ENCODE data around the gene STK4.

The STK4 gene

DNA sequence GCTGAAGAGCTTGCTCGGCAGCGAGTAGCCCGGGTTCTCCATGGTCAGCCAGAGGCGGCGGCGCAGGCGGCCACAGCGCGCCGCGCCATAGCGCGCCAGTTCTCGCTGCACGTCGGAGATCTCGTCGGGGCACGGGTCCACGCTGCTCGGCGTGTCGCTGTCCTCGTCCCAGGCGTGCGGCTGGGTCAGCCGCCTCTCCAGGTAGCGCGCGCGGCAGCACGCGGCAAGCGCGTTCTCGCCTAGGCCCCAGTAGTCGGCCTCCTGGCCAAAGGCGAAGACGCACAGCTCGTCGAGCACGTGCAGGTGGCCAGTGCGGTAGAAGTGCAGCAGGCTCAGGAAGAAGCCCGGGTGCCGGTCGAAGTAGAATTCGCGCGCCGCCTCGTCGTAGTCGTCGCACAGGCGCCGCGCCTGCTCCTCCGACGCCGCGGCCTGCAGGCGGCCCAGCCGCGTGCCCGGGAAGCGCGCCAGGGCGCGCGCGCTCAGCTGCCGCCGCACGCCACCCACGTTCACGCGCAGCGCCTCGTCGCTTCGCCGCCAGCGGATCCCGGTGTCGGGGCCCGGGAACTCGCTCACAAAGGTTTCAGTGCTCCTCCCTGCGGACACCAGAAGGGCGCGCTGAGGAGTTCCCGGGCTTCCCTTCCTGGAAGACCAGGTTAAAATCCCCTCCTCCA, 131.9 kb downstream of the STK4 start:
- no peak overlapping the region for H3K27ac ChIP-seq (ENCODE audit: low read depth in 2 of 2, low read length in 2 of 2)
- no peak overlapping the region for H3K4me3 ChIP-seq (ENCODE audit: low read length in 2 of 2)
- no peak overlapping the region for H3K9ac ChIP-seq (ENCODE audit: low read depth in 1 of 2, low read length in 2 of 2)
- peaks cover 15% of the 10 kb centered on the region in 2 donors for H3K27me3 ChIP-seq (ENCODE audit: control insufficient read depth in 2 of 2, insufficient read depth in 2 of 2, low read length in 2 of 2)
- peaks cover 0 to 2% of the 10 kb centered on the region in 2 donors for H3K4me1 ChIP-seq (ENCODE audit: control insufficient read depth in 2 of 2, insufficient read depth in 2 of 2, low read length in 2 of 2)
- H3K9me3 ChIP-seq (ENCODE audit: control insufficient read depth in 2 of 2, low read length in 2 of 2) = no peaks in the 10 kb centered on the region
- no peaks in the 10 kb centered on the region for H3K36me3 ChIP-seq (ENCODE audit: control insufficient read depth in 2 of 2, insufficient read depth in 2 of 2, low read length in 2 of 2)

DNA sequence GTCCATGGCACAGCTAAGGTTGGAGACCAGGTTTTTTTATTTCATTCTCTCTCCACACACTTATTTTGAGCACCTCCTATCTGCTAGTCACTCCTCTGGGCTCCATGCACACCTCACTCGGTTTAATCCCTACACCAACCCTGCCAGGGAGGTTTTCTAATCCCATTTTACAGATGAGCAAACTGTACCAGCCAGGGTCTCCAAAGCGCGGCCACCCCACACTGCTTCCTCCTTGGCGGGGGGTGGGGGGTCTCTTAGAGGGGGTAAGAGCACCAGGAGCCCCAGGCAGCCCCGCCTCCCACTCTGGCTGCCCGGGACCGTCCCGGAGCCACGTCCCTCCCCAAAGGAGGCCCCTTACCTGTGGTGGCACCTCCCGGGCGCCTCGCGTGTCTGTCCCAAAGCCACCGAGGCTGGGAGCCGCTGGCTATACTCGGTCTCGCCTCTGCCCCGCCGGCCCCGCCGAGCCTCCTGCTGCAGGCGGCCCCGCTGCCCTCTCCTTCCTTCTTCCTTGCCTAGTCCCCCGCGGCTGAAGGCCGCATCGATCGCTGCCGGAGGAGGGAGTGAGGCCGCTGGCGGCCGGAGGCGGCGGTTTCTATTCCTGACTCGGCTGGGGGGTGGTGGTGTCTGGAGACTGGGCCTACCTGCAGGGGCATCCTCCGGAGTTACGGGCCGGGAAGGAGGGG, 134.4 kb downstream of the STK4 start, which contains the start of gene KCNS1:
Gene KCNS1, minus strand, starts transcription at position 565 of the 683 bp plus-strand sequence. CDS start 1,891 bp downstream, outside the sequence.
- Histone ChIP-seq H3K27me3 (ENCODE audit: control insufficient read depth in 2 of 2, insufficient read depth in 2 of 2, low read length in 2 of 2) (peaks cover 15 to 18% of the 10 kb centered on the region in 2 donors), H3K9ac (ENCODE audit: low read depth in 1 of 2, low read length in 2 of 2) (no peak within 1 kb of the TSS), H3K9me3 (ENCODE audit: control insufficient read depth in 2 of 2, low read length in 2 of 2) (no peaks in the 10 kb centered on the region), H3K4me1 (ENCODE audit: control insufficient read depth in 2 of 2, insufficient read depth in 2 of 2, low read length in 2 of 2) (peaks cover 0 to 2% of the 10 kb centered on the region in 2 donors), H3K4me3 (ENCODE audit: low read length in 2 of 2) (no peak within 1 kb of the TSS), H3K36me3 (ENCODE audit: control insufficient read depth in 2 of 2, insufficient read depth in 2 of 2, low read length in 2 of 2) (no peaks in the 10 kb centered on the region), H3K27ac (ENCODE audit: low read depth in 2 of 2, low read length in 2 of 2) (no peak within 1 kb of the TSS)

DNA sequence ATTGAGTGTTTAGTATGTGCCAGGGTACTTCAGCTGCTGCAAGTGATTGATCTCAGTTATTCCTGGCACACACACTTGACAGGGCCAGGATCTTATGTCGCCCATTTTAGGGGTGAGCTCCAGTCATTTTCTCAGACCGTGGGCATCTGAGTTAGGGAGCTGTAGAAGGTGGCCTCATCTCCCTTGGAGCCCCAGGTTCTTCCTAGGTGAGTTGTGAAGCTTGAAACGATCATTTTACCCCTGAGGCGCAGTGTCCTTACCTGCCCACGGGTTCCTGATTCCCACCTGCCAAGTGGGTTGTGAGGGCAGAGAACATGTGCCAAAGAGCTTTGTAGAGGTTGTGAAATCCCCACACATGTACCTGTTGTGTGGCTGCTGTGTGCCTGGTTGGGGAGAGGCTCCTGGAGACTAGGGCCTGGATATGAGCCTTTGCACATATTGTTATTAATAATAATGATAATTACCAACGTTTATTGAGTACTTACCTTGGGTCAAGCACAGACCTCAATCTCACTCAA, 135.1 kb downstream of the STK4 start:
- Histone ChIP-seq H3K36me3 (ENCODE audit: control insufficient read depth in 2 of 2, insufficient read depth in 2 of 2, low read length in 2 of 2) (no peaks in the 10 kb centered on the region), H3K9me3 (ENCODE audit: control insufficient read depth in 2 of 2, low read length in 2 of 2) (no peaks in the 10 kb centered on the region), H3K9ac (ENCODE audit: low read depth in 1 of 2, low read length in 2 of 2) (no peak overlapping the region), H3K4me3 (ENCODE audit: low read length in 2 of 2) (no peak overlapping the region), H3K27ac (ENCODE audit: low read depth in 2 of 2, low read length in 2 of 2) (no peak overlapping the region), H3K4me1 (ENCODE audit: control insufficient read depth in 2 of 2, insufficient read depth in 2 of 2, low read length in 2 of 2) (peaks cover 0 to 2% of the 10 kb centered on the region in 2 donors), H3K27me3 (ENCODE audit: control insufficient read depth in 2 of 2, insufficient read depth in 2 of 2, low read length in 2 of 2) (peaks cover 14 to 15% of the 10 kb centered on the region in 2 donors)

DNA sequence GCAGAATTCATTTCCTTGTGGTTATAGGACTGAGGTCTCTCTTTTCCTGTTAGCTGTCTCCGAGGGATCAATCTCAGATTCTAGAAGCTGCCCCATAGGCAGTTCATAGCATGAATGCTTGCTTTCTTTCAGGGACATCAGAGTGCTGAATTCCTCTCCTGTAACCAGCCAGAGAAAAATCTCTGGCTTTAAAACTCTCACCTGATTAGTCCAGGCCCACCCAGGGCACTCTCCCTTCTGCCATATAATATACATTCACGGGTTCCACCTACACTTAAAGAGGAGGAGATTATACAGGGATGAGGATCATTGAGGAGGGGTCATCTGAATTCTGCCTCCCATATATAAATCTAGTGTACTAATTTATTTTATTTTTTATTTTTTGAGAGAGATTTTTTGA, 136.8 kb downstream of the STK4 start:
- Histone ChIP-seq H3K27me3 (ENCODE audit: control insufficient read depth in 2 of 2, insufficient read depth in 2 of 2, low read length in 2 of 2) (peaks cover 7 to 10% of the 10 kb centered on the region in 2 donors), H3K36me3 (ENCODE audit: control insufficient read depth in 2 of 2, insufficient read depth in 2 of 2, low read length in 2 of 2) (no peaks in the 10 kb centered on the region), H3K9ac (ENCODE audit: low read depth in 1 of 2, low read length in 2 of 2) (no peak overlapping the region), H3K9me3 (ENCODE audit: control insufficient read depth in 2 of 2, low read length in 2 of 2) (no peaks in the 10 kb centered on the region), H3K4me3 (ENCODE audit: low read length in 2 of 2) (no peak overlapping the region), H3K27ac (ENCODE audit: low read depth in 2 of 2, low read length in 2 of 2) (no peak overlapping the region), H3K4me1 (ENCODE audit: control insufficient read depth in 2 of 2, insufficient read depth in 2 of 2, low read length in 2 of 2) (no peaks in the 10 kb centered on the region)

DNA sequence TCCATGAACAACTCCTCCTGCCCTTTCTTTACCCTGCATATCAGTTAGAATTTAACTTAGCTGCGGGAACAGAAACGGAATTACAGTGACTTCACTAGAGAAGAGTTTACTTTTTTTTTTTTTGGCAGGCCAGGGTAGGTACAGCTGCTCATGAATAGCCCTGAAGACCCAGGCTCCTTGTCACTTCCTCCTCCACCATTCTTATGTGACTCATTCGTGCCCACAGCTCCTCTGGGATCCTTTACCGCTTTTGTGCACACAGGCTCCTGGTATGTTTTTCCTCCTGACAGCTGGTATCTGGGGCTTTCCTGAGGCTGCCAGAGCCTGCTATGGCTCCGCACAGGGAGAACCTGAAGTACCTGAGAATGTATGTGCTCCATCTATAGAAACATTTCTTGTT, 138.5 kb downstream of the STK4 start:
- no peak overlapping the region for H3K27ac ChIP-seq (ENCODE audit: low read depth in 2 of 2, low read length in 2 of 2)

DNA sequence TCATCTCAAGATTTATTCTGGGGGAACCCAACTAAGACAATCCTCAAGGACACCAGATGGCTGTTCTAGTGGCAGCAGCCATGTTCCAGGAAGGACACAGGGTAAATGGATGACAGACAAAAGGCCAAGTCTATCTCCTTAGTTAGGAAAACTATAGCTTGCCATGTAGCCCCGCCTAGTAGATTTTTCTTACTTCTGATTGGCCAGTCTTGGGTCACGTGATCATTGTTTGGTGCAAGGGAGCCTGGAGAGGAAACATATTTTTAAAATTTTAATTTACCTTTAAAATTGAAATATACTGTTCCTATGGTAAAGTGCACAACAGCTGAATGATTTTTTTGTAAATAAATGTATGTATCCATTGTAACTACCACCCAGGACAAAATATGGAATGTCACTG, 139.0 kb downstream of the STK4 start:
- Histone ChIP-seq H3K9me3 (ENCODE audit: control insufficient read depth in 2 of 2, low read length in 2 of 2) (no peaks in the 10 kb centered on the region), H3K27me3 (ENCODE audit: control insufficient read depth in 2 of 2, insufficient read depth in 2 of 2, low read length in 2 of 2) (peaks cover 2 to 10% of the 10 kb centered on the region in 2 donors), H3K4me3 (ENCODE audit: low read length in 2 of 2) (no peak overlapping the region), H3K4me1 (ENCODE audit: control insufficient read depth in 2 of 2, insufficient read depth in 2 of 2, low read length in 2 of 2) (no peaks in the 10 kb centered on the region), H3K36me3 (ENCODE audit: control insufficient read depth in 2 of 2, insufficient read depth in 2 of 2, low read length in 2 of 2) (no peaks in the 10 kb centered on the region), H3K27ac (ENCODE audit: low read depth in 2 of 2, low read length in 2 of 2) (no peak overlapping the region), H3K9ac (ENCODE audit: low read depth in 1 of 2, low read length in 2 of 2) (no peak overlapping the region)

More for the DNA sequence above, 138.5 kb downstream of the STK4 start:
- Histone ChIP-seq H3K4me1 (ENCODE audit: control insufficient read depth in 2 of 2, insufficient read depth in 2 of 2, low read length in 2 of 2) (no peaks in the 10 kb centered on the region), H3K9ac (ENCODE audit: low read depth in 1 of 2, low read length in 2 of 2) (no peak overlapping the region), H3K4me3 (ENCODE audit: low read length in 2 of 2) (no peak overlapping the region), H3K36me3 (ENCODE audit: control insufficient read depth in 2 of 2, insufficient read depth in 2 of 2, low read length in 2 of 2) (no peaks in the 10 kb centered on the region), H3K27me3 (ENCODE audit: control insufficient read depth in 2 of 2, insufficient read depth in 2 of 2, low read length in 2 of 2) (peaks cover 4 to 10% of the 10 kb centered on the region in 2 donors), H3K9me3 (ENCODE audit: control insufficient read depth in 2 of 2, low read length in 2 of 2) (no peaks in the 10 kb centered on the region)

DNA sequence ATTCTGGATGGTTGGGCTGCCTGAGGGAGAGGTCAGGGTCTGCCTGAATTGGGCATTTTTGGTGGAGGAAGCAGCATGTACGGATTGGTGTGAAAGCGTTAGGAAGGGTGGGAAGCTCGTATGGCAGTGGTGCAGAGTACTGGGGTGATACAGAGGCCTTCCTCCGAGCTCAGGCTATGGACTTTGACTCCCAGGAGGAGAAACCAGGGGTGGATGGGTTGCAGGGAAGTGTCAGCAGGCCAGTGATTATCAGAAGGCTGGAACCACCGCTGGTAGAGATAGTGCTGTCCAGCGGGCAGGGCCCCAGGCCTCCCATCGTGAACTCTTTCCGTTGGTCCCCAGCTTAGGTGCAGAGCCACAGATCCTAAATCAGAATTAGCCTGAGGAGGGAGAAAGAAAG, 143.3 kb downstream of the STK4 start:
- Histone ChIP-seq H3K4me3 (ENCODE audit: low read length in 2 of 2) (no peak overlapping the region), H3K9ac (ENCODE audit: low read depth in 1 of 2, low read length in 2 of 2) (no peak overlapping the region), H3K36me3 (ENCODE audit: control insufficient read depth in 2 of 2, insufficient read depth in 2 of 2, low read length in 2 of 2) (no peaks in the 10 kb centered on the region), H3K27ac (ENCODE audit: low read depth in 2 of 2, low read length in 2 of 2) (no peak overlapping the region), H3K27me3 (ENCODE audit: control insufficient read depth in 2 of 2, insufficient read depth in 2 of 2, low read length in 2 of 2) (peaks cover 0 to 3% of the 10 kb centered on the region in 2 donors), H3K4me1 (ENCODE audit: control insufficient read depth in 2 of 2, insufficient read depth in 2 of 2, low read length in 2 of 2) (no peaks in the 10 kb centered on the region), H3K9me3 (ENCODE audit: control insufficient read depth in 2 of 2, low read length in 2 of 2) (no peaks in the 10 kb centered on the region)

DNA sequence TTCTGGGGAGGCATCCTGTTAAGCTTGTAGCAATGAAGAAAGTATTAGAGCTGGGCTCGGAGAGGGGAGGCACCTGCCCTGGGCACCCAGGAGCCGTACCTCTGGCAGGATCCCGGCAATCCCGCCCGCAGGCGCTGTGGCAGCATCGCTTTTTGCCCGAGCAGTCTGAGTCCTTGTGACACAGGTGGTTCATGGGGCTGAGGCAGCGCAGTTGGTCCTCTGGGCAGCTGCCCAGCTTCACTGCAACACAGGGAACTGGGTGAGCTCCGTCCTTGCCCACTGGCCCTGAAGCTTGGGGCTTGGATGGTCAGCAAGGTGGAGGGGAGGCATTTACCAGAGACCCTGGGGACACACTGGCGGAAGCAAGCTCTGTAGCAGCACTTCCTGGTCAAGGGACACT, 144.0 kb downstream of the STK4 start:
- no peaks in the 10 kb centered on the region for H3K9me3 ChIP-seq (ENCODE audit: control insufficient read depth in 2 of 2, low read length in 2 of 2)
- no peaks in the 10 kb centered on the region for H3K4me1 ChIP-seq (ENCODE audit: control insufficient read depth in 2 of 2, insufficient read depth in 2 of 2, low read length in 2 of 2)
- no peaks in the 10 kb centered on the region for H3K36me3 ChIP-seq (ENCODE audit: control insufficient read depth in 2 of 2, insufficient read depth in 2 of 2, low read length in 2 of 2)
- no peak overlapping the region for H3K9ac ChIP-seq (ENCODE audit: low read depth in 1 of 2, low read length in 2 of 2)
- H3K27ac ChIP-seq (ENCODE audit: low read depth in 2 of 2, low read length in 2 of 2) = no peak overlapping the region
- no peak overlapping the region for H3K4me3 ChIP-seq (ENCODE audit: low read length in 2 of 2)
- H3K27me3 ChIP-seq (ENCODE audit: control insufficient read depth in 2 of 2, insufficient read depth in 2 of 2, low read length in 2 of 2) = peaks cover 0 to 3% of the 10 kb centered on the region in 2 donors

DNA sequence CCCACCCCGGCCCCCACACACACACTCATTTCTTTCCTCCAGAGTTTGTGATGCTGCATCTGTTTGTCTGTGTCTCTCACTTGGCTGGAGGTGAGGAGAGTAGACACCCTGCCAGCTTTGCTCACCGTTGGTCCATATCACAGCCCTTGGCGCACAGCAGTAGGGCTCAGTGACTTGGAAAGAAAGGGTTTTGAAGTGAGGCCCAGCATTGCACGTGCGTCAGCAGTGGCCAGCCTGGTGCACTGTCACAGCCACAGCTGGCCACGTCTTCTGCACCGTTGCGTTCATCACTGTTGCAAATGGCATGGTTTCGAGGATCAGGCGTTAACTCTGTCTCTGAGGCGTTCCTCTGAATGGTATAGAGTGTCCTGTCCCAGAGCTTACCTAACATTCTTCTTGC, 145.0 kb downstream of the STK4 start:
- peaks cover 0 to 3% of the 10 kb centered on the region in 2 donors for H3K27me3 ChIP-seq (ENCODE audit: control insufficient read depth in 2 of 2, insufficient read depth in 2 of 2, low read length in 2 of 2)

DNA sequence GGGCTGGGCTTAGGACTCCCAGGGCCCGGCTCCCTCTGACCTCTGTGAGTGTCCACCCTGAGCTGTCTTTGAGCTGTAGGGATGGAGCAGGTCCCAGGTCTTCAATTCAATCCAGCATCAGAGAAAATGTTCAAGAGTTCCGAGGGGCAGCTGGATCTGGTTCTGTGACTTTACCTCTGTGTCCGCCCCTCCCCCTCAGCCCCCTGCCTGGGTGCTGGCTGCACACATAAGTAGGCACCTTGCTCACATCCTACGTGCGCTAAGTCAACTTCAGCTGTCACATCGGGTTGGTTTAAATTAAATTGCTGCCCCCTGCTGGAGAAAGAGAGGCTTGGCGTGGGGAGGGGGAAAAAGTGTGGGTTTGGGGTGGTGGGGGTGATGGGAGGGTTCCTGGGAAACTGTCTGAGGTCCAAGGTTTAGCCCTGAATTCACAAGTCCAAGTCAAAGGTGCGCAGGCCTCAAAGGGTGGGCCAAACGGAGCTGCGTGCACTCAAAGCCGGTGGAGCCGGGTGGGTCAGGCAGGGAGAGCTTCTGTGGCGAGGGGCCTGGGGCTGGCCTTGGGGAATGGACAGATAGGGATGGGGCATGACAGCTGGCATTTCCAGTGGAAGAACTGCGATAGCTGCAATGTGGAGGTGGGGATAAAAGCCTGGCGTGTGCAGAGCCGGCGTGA, 145.6 kb downstream of the STK4 start:
- H3K27me3 ChIP-seq (ENCODE audit: control insufficient read depth in 2 of 2, insufficient read depth in 2 of 2, low read length in 2 of 2) = peaks cover 0 to 3% of the 10 kb centered on the region in 2 donors
- H3K9me3 ChIP-seq (ENCODE audit: control insufficient read depth in 2 of 2, low read length in 2 of 2) = no peaks in the 10 kb centered on the region
- no peak overlapping the region for H3K9ac ChIP-seq (ENCODE audit: low read depth in 1 of 2, low read length in 2 of 2)
- H3K4me3 ChIP-seq (ENCODE audit: low read length in 2 of 2) = no peak overlapping the region
- no peaks in the 10 kb centered on the region for H3K4me1 ChIP-seq (ENCODE audit: control insufficient read depth in 2 of 2, insufficient read depth in 2 of 2, low read length in 2 of 2)
- H3K27ac ChIP-seq (ENCODE audit: low read depth in 2 of 2, low read length in 2 of 2) = no peak overlapping the region
- H3K36me3 ChIP-seq (ENCODE audit: control insufficient read depth in 2 of 2, insufficient read depth in 2 of 2, low read length in 2 of 2) = no peaks in the 10 kb centered on the region

More for the DNA sequence above, 145.0 kb downstream of the STK4 start:
- Histone ChIP-seq H3K9ac (ENCODE audit: low read depth in 1 of 2, low read length in 2 of 2) (no peak overlapping the region), H3K4me3 (ENCODE audit: low read length in 2 of 2) (no peak overlapping the region), H3K9me3 (ENCODE audit: control insufficient read depth in 2 of 2, low read length in 2 of 2) (no peaks in the 10 kb centered on the region), H3K36me3 (ENCODE audit: control insufficient read depth in 2 of 2, insufficient read depth in 2 of 2, low read length in 2 of 2) (no peaks in the 10 kb centered on the region), H3K4me1 (ENCODE audit: control insufficient read depth in 2 of 2, insufficient read depth in 2 of 2, low read length in 2 of 2) (no peaks in the 10 kb centered on the region), H3K27ac (ENCODE audit: low read depth in 2 of 2, low read length in 2 of 2) (no peak overlapping the region)
